GM19351 (cell line): ENCODE data around the gene TKT.

Experiments used
- ATAC-seq: cut with Tn5 transposase; IDR thresholded peaks from one replicate; pipeline ENCODE4 v1.9.1; 2021; ENCODE audit warnings: mild to moderate bottlenecking, moderate library complexity; ENCODE audit not compliant: unreplicated experiment

TKT gene

GRCh38 chr3:53240989-53241972, 14.5 kb downstream of the TKT start:
- no peak for ATAC-seq

- ATAC-seq: no peak
Observed at GRCh38 chr3:53239800-53240199, 16.0 kb downstream of the TKT start.

- no peak for ATAC-seq
Observed at GRCh38 chr3:53238886-53239285, 16.9 kb downstream of the TKT start.

- no peak for ATAC-seq
Observed at GRCh38 chr3:53238051-53238850, 17.6 kb downstream of the TKT start.

- no peak for ATAC-seq
Observed at GRCh38 chr3:53236112-53236841, 19.5 kb downstream of the TKT start.

- no peak for ATAC-seq
Observed at GRCh38 chr3:53235545-53235944, 20.3 kb downstream of the TKT start.

- no peak for ATAC-seq
Observed at GRCh38 chr3:53234841-53235232, 21.0 kb downstream of the TKT start.

GRCh38 chr3:53234130-53234840, 21.5 kb downstream of the TKT start:
- ATAC-seq: no peak

- no peak for ATAC-seq
Observed at GRCh38 chr3:53232641-53233377, 23.0 kb downstream of the TKT start.

GRCh38 chr3:53231532-53232511, 24.0 kb downstream of the TKT start:
- no peak for ATAC-seq

GRCh38 chr3:53230789-53231188, 25.0 kb downstream of the TKT start:
- ATAC-seq: no peak

GRCh38 chr3:53230041-53230621, 25.7 kb downstream of the TKT start:
- ATAC-seq: no peak

GRCh38 chr3:53229606-53230005, 26.2 kb downstream of the TKT start:
- ATAC-seq: no peak

GRCh38 chr3:53229171-53229570, 26.7 kb downstream of the TKT start:
- ATAC-seq: no peak

GRCh38 chr3:53227993-53228885, 27.6 kb downstream of the TKT start:
- no peak for ATAC-seq

- no peak for ATAC-seq
Observed at GRCh38 chr3:53226841-53227407, 28.9 kb downstream of the TKT start.
